ENCODE measurements around the gene FFAR1. TPM values are rescaled to one million over a fixed set of nuclear protein-coding genes. Genes with fewer than 3 reads are reported as not detected.
A peak's percentile ranks its signal among the peaks of the same experiment; 100 is the strongest.

Gene FFAR1
- total RNA-seq, 5 donors from 2014 or later (not counting 1 experiment from before 2014, with no cell fraction given): 0.21 to 0.35 TPM; not detected in 3

- H3K27me3 ChIP-seq (replicated peaks in 1 of 2; ENCODE audit: control insufficient read depth in 2 of 2, extremely low read depth in 1 of 2, insufficient read depth in 2 of 2, low read length in 1 of 2): peaks cover 0 to 34% of the 10 kb centered on the region in 2 experiments
- no peak overlapping the region for H3K4me3 Mint-ChIP-seq
- H3K4me1 Mint-ChIP-seq: peaks cover 30 to 40% (median 30%) of the 10 kb centered on the region in 3 donors
- CTCF ChIA-PET: no interaction called here
- H3K4me3 ChIP-seq (ENCODE audit: control insufficient read depth in 1 of 2, extremely low read depth in 1 of 2, low read length in 1 of 2): no peak overlapping the region
- no peak for DNase-seq
- H3K27me3 Mint-ChIP-seq: peaks cover 0 to 13% of the 10 kb centered on the region in 2 donors
- 85% methylated on average over 10 of the region's 17 CpGs for whole genome bisulfite sequencing (ENCODE audit: insufficient coverage)
- no peaks in the 10 kb centered on the region for H3K9me3 ChIP-seq
- no peaks in the 10 kb centered on the region for H3K36me3 Mint-ChIP-seq
- no peaks in the 10 kb centered on the region for H3K9me3 Mint-ChIP-seq
- no peak overlapping the region for H3K27ac ChIP-seq (ENCODE audit: low read length)
- no peak overlapping the region for H3K27ac Mint-ChIP-seq
- H3K36me3 ChIP-seq (ENCODE audit: control insufficient read depth in 2 of 2, extremely low read depth in 1 of 2, insufficient read depth in 1 of 2, low read length in 1 of 2): no peaks in the 10 kb centered on the region
- POLR2A ChIA-PET: no interaction called here
- ATAC-seq (replicated peaks in 1 of 4): no peak
- H3K4me1 ChIP-seq (ENCODE audit: control insufficient read depth in 1 of 2, extremely low read depth in 1 of 2, insufficient read depth in 2 of 2, low read length in 2 of 2): peaks cover 11 to 35% of the 10 kb centered on the region in 2 experiments
Measured at GRCh38 chr19:35349614-35350521, 2.2 kb downstream of the FFAR1 start.

GRCh38 chr19:35350591-35350990 lies 2.9 kb downstream of the FFAR1 start:
- no peaks in the 10 kb centered on the region for H3K36me3 Mint-ChIP-seq
- peaks cover 0 to 12% of the 10 kb centered on the region in 2 donors for H3K27me3 Mint-ChIP-seq
- WGBS (ENCODE audit: insufficient coverage): 92% methylated on average over 4 of the region's 7 CpGs
- no peak for DNase-seq
- no peaks in the 10 kb centered on the region for H3K9me3 Mint-ChIP-seq
- CTCF ChIA-PET: interaction anchor here in 1 of 2 donors (1.0 to 1.1 kb wide), 2 partner anchors 118 to 127 kb away, joined by 3 read pairs; no protein-coding TSS in a partner anchor
- Histone ChIP-seq H3K36me3 (ENCODE audit: control insufficient read depth in 2 of 2, extremely low read depth in 1 of 2, insufficient read depth in 1 of 2, low read length in 1 of 2) (no peaks in the 10 kb centered on the region), H3K9me3 (no peaks in the 10 kb centered on the region), H3K27ac (ENCODE audit: low read length) (no peak overlapping the region), H3K4me3 (ENCODE audit: control insufficient read depth in 1 of 2, extremely low read depth in 1 of 2, low read length in 1 of 2) (no peak overlapping the region), H3K27me3 (replicated peaks in 1 of 2; ENCODE audit: control insufficient read depth in 2 of 2, extremely low read depth in 1 of 2, insufficient read depth in 2 of 2, low read length in 1 of 2) (peaks cover 0 to 29% of the 10 kb centered on the region in 2 experiments), H3K4me1 (ENCODE audit: control insufficient read depth in 1 of 2, extremely low read depth in 1 of 2, insufficient read depth in 2 of 2, low read length in 2 of 2) (peaks cover 11 to 36% of the 10 kb centered on the region in 2 experiments)
- peaks cover 30 to 39% (median 30%) of the 10 kb centered on the region in 3 donors for H3K4me1 Mint-ChIP-seq
- no peak overlapping the region for H3K27ac Mint-ChIP-seq
- no peak for ATAC-seq (replicated peaks in 1 of 4)
- POLR2A ChIA-PET: no interaction called here
- H3K4me3 Mint-ChIP-seq: no peak overlapping the region

- no peaks in the 10 kb centered on the region for H3K9me3 ChIP-seq
- no peak overlapping the region for H3K27ac ChIP-seq (ENCODE audit: low read length)
- H3K27me3 Mint-ChIP-seq: peaks cover 0 to 11% of the 10 kb centered on the region in 2 donors
- no peak overlapping the region for H3K4me3 Mint-ChIP-seq
- H3K4me3 ChIP-seq (ENCODE audit: control insufficient read depth in 1 of 2, extremely low read depth in 1 of 2, low read length in 1 of 2): no peak overlapping the region
- 92% methylated on average over 39 of the region's 47 CpGs for WGBS (ENCODE audit: insufficient coverage)
- H3K36me3 Mint-ChIP-seq: no peaks in the 10 kb centered on the region
- no peaks in the 10 kb centered on the region for H3K9me3 Mint-ChIP-seq
- ATAC-seq (replicated peaks in 1 of 4) (no peak), DNase-seq (no peak)
- H3K4me1 Mint-ChIP-seq: peaks cover 20 to 29% (median 24%) of the 10 kb centered on the region in 3 donors
- peaks cover 9 to 26% of the 10 kb centered on the region in 2 experiments for H3K4me1 ChIP-seq (ENCODE audit: control insufficient read depth in 1 of 2, extremely low read depth in 1 of 2, insufficient read depth in 2 of 2, low read length in 2 of 2)
- H3K27me3 ChIP-seq (replicated peaks in 1 of 2; ENCODE audit: control insufficient read depth in 2 of 2, extremely low read depth in 1 of 2, insufficient read depth in 2 of 2, low read length in 1 of 2): peaks cover 0 to 19% of the 10 kb centered on the region in 2 experiments
- H3K27ac Mint-ChIP-seq: no peak overlapping the region
- H3K36me3 ChIP-seq (ENCODE audit: control insufficient read depth in 2 of 2, extremely low read depth in 1 of 2, insufficient read depth in 1 of 2, low read length in 1 of 2): no peaks in the 10 kb centered on the region
- CTCF ChIA-PET: interaction anchor here (1.0 to 1.7 kb wide), 4 partner anchors 112 to 126 kb away, joined by 3 to 9 read pairs (median 3); no protein-coding TSS in a partner anchor
- POLR2A ChIA-PET: no interaction called here
Measured at GRCh38 chr19:35351411-35352176, 3.9 kb downstream of the FFAR1 start.

- Histone ChIP-seq H3K4me1 (ENCODE audit: control insufficient read depth in 1 of 2, extremely low read depth in 1 of 2, insufficient read depth in 2 of 2, low read length in 2 of 2) (peaks cover 6 to 21% of the 10 kb centered on the region in 2 experiments), H3K27ac (ENCODE audit: low read length) (no peak overlapping the region), H3K4me3 (ENCODE audit: control insufficient read depth in 1 of 2, extremely low read depth in 1 of 2, low read length in 1 of 2) (no peak overlapping the region), H3K27me3 (replicated peaks in 1 of 2; ENCODE audit: control insufficient read depth in 2 of 2, extremely low read depth in 1 of 2, insufficient read depth in 2 of 2, low read length in 1 of 2) (peaks cover 0 to 15% of the 10 kb centered on the region in 2 experiments), H3K36me3 (ENCODE audit: control insufficient read depth in 2 of 2, extremely low read depth in 1 of 2, insufficient read depth in 1 of 2, low read length in 1 of 2) (no peaks in the 10 kb centered on the region), H3K9me3 (no peaks in the 10 kb centered on the region)
- 85% methylated on average over 18 of the region's 18 CpGs for WGBS (ENCODE audit: insufficient coverage)
- Mint-ChIP-seq H3K27me3 (peaks cover 0 to 9% of the 10 kb centered on the region in 2 donors), H3K4me3 (no peak overlapping the region), H3K4me1 (peaks cover 15 to 24% (median 19%) of the 10 kb centered on the region in 3 donors), H3K36me3 (no peaks in the 10 kb centered on the region), H3K27ac (no peak overlapping the region), H3K9me3 (no peaks in the 10 kb centered on the region)
- ChIA-PET POLR2A (no interaction called here), CTCF (interaction anchor here (0.7 to 2.3 kb wide), 4 partner anchors 20 to 143 kb away, joined by 3 to 13 read pairs (median 6); no protein-coding TSS in a partner anchor)
- no peak for ATAC-seq (replicated peaks in 1 of 4)
- DNase-seq: no peak
Measured at GRCh38 chr19:35352177-35352447, 4.4 kb downstream of the FFAR1 start.

GRCh38 chr19:35352448-35353304 lies 5.0 kb downstream of the FFAR1 start:
- Histone ChIP-seq H3K27ac (ENCODE audit: low read length) (no peak overlapping the region), H3K9me3 (no peaks in the 10 kb centered on the region), H3K27me3 (replicated peaks in 1 of 2; ENCODE audit: control insufficient read depth in 2 of 2, extremely low read depth in 1 of 2, insufficient read depth in 2 of 2, low read length in 1 of 2) (peaks cover 0 to 15% of the 10 kb centered on the region in 2 experiments), H3K36me3 (ENCODE audit: control insufficient read depth in 2 of 2, extremely low read depth in 1 of 2, insufficient read depth in 1 of 2, low read length in 1 of 2) (no peaks in the 10 kb centered on the region), H3K4me1 (ENCODE audit: control insufficient read depth in 1 of 2, extremely low read depth in 1 of 2, insufficient read depth in 2 of 2, low read length in 2 of 2) (peaks cover 1 to 15% of the 10 kb centered on the region in 2 experiments), H3K4me3 (ENCODE audit: control insufficient read depth in 1 of 2, extremely low read depth in 1 of 2, low read length in 1 of 2) (no peak overlapping the region)
- ATAC-seq (replicated peaks in 1 of 4): peak; percentile 79 to 86 (median 81)
- DNase-seq: peak; percentile 34 to 87 (median 56)
- ChIA-PET POLR2A (no interaction called here), CTCF (interaction anchor here (0.7 to 2.6 kb wide), 10 partner anchors 20 to 143 kb away, joined by 3 to 21 read pairs (median 6); no protein-coding TSS in a partner anchor)
- WGBS (ENCODE audit: insufficient coverage): 43% methylated on average over 20 of the region's 32 CpGs
- Mint-ChIP-seq H3K4me1 (peaks cover 11 to 20% (median 13%) of the 10 kb centered on the region in 3 donors), H3K4me3 (no peak overlapping the region), H3K27me3 (peaks cover 0 to 9% of the 10 kb centered on the region in 2 donors), H3K27ac (no peak overlapping the region), H3K36me3 (no peaks in the 10 kb centered on the region), H3K9me3 (no peaks in the 10 kb centered on the region)

Measured in T-cell (primary cell).